Measurements from ENCODE around the gene ATP5MC2.
"Not testable (repeated sequence)": the region's sequence is repeated elsewhere in the genome, so short reads cannot be mapped to it uniquely, and the experiment has no call there.

ATP5MC2 gene

DNA sequence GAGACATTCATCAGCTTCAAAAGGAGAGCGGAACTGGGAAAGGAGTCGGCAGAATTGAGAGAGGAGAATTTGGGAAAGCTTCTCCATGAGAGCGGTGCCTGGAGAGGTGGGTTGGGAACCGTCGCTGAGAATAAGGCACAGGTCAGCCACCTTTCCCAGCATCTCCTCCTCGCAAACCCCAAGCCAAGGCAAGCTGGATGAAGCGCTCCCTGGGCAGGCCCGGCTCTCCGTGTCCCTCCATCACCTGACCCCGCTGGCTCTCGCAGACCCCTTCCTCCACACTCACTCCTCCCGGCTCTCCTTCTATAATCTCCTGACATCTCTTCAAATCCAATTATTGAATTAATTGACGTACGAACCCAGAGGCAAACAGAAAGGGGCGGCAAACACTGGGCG is 18.9 kb upstream of the ATP5MC2 start:
- Histone ChIP-seq H3K9me3 (ENCODE audit: control insufficient read depth, low read length) (no peaks in the 10 kb centered on the region), H3K4me1 (ENCODE audit: control insufficient read depth, insufficient read depth, low read length, poor library complexity, severe bottlenecking) (peaks cover 7% of the 10 kb centered on the region), H3K27ac (ENCODE audit: low read depth, low read length, severe bottlenecking) (no peak overlapping the region), H3K36me3 (ENCODE audit: control insufficient read depth, insufficient read depth, low read length) (no peaks in the 10 kb centered on the region), H3K4me3 (ENCODE audit: extremely low read depth, insufficient read depth, low read length, poor library complexity, severe bottlenecking) (peak overlapping the region; percentile 18)
- 12 to 23% methylated on average over 10 to 13 of the region's 16 CpGs for WGBS, 2 experiments (ENCODE audit: insufficient coverage in 2 of 2)

DNA sequence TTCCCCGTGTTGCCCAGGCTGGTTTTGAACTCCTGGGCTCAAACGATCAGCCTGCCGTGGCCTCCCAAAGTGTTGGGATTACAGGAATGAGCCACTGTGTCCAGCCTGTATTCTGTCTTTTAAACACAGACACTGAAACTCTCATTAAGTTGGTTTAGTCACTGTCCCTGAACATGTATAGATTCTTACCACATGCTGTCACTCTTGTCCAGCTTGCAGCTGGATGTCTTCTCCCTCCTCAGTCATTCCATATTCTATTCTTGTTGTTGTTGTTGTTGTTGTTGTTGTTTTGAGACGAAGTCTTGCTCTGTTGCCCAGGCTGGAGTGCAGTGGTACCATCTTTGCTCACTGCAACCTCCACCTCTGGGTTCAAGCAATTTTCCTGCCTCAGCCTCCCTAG is 12.3 kb upstream of the ATP5MC2 start:
- Histone ChIP-seq H3K4me1 (ENCODE audit: control insufficient read depth, insufficient read depth, low read length, poor library complexity, severe bottlenecking) (no peaks in the 10 kb centered on the region), H3K9me3 (ENCODE audit: control insufficient read depth, low read length) (no peaks in the 10 kb centered on the region), H3K27ac (ENCODE audit: low read depth, low read length, severe bottlenecking) (no peak overlapping the region), H3K4me3 (ENCODE audit: extremely low read depth, insufficient read depth, low read length, poor library complexity, severe bottlenecking) (no peak overlapping the region), H3K36me3 (ENCODE audit: control insufficient read depth, insufficient read depth, low read length) (no peaks in the 10 kb centered on the region)
- WGBS, 2 experiments (ENCODE audit: insufficient coverage in 2 of 2) = 88 to 90% methylated on average over 3 of the region's 4 CpGs

DNA sequence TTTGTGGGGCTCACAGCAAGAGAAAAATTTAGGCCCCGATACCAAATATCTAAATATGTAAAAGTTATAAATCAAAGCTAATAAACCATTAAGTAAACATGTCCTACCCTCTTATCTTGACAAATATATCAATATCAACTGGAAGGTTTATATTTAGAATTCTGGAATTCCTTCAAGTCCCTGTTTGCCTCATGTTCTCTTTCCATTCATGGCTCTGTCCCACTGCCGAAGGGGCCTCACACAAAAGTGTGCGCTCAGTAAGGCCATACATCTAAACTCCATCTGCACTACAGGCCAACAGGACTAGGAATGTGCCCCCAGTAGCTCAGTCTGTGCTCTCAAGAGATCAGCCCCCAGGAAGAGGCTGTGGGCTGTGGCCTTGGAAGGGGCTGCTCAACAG is 10.6 kb upstream of the ATP5MC2 start:
- no peaks in the 10 kb centered on the region for H3K36me3 ChIP-seq (ENCODE audit: control insufficient read depth, insufficient read depth, low read length)
- H3K4me3 ChIP-seq (ENCODE audit: extremely low read depth, insufficient read depth, low read length, poor library complexity, severe bottlenecking) = no peak overlapping the region
- WGBS, 2 experiments (ENCODE audit: insufficient coverage in 2 of 2) = no CpG with 5 or more reads among the region's 3 CpGs
- H3K27ac ChIP-seq (ENCODE audit: low read depth, low read length, severe bottlenecking) = no peak overlapping the region
- no peaks in the 10 kb centered on the region for H3K4me1 ChIP-seq (ENCODE audit: control insufficient read depth, insufficient read depth, low read length, poor library complexity, severe bottlenecking)
- H3K9me3 ChIP-seq (ENCODE audit: control insufficient read depth, low read length) = no peaks in the 10 kb centered on the region

DNA sequence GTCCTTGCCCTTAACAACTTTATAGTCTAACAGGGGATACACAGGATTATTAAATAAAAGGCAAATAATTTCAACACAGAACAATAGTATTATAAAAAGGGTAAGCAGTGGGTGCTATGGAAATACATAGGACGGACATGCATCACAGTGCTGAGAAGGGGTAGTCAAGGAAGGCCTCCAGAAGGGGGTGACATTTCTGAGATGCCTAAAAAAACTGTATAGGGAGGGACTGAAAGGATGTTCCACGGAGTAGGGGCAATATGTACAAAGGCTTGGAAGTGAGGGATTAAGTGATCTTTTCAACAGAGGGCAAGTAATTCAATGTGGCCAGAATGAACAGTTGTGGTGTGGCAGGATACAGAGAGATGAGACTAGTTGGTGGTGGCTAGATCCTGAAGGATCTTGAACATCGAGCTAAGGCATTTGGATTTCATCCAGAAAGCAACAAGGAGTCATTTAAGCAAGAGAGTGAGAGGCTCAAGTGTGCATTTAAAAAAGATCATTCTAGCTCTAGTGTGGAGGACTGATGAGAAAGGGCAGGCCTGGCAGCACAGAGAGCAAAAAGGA is 8.9 kb upstream of the ATP5MC2 start:
- Histone ChIP-seq H3K36me3 (ENCODE audit: control insufficient read depth, insufficient read depth, low read length) (no peaks in the 10 kb centered on the region), H3K9me3 (ENCODE audit: control insufficient read depth, low read length) (no peaks in the 10 kb centered on the region), H3K27ac (ENCODE audit: low read depth, low read length, severe bottlenecking) (no peak overlapping the region), H3K4me1 (ENCODE audit: control insufficient read depth, insufficient read depth, low read length, poor library complexity, severe bottlenecking) (no peaks in the 10 kb centered on the region), H3K4me3 (ENCODE audit: extremely low read depth, insufficient read depth, low read length, poor library complexity, severe bottlenecking) (no peak overlapping the region)
- WGBS, 2 experiments (ENCODE audit: insufficient coverage in 2 of 2) = 95 to 96% methylated on average over 3 of the region's 3 CpGs

DNA sequence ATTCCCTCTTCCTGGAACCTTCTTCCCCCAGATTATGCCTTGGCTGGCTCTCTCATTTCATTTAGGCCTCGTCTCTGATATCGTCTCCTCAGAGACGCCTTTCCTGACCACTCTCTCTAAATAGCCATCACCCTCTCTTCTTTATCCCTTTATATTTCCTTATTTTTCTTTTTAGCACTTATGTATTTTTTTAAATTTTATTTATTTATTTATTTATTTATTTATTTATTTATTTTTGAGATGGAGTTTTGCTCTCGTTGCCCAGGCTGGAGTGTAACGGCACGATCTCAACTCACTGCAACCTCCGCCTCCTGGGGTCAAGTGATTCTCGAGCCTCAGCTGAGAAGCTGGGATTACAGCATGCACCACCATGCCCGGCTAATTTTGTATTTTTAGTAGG is 8.1 kb upstream of the ATP5MC2 start:
- H3K4me1 ChIP-seq (ENCODE audit: control insufficient read depth, insufficient read depth, low read length, poor library complexity, severe bottlenecking) = no peaks in the 10 kb centered on the region
- 77 to 91% methylated on average over 4 to 9 of the region's 9 CpGs for WGBS, 2 experiments (ENCODE audit: insufficient coverage in 2 of 2)
- H3K9me3 ChIP-seq (ENCODE audit: control insufficient read depth, low read length) = no peaks in the 10 kb centered on the region
- H3K27ac ChIP-seq (ENCODE audit: low read depth, low read length, severe bottlenecking) = no peak overlapping the region
- H3K36me3 ChIP-seq (ENCODE audit: control insufficient read depth, insufficient read depth, low read length) = no peaks in the 10 kb centered on the region
- no peak overlapping the region for H3K4me3 ChIP-seq (ENCODE audit: extremely low read depth, insufficient read depth, low read length, poor library complexity, severe bottlenecking)

DNA sequence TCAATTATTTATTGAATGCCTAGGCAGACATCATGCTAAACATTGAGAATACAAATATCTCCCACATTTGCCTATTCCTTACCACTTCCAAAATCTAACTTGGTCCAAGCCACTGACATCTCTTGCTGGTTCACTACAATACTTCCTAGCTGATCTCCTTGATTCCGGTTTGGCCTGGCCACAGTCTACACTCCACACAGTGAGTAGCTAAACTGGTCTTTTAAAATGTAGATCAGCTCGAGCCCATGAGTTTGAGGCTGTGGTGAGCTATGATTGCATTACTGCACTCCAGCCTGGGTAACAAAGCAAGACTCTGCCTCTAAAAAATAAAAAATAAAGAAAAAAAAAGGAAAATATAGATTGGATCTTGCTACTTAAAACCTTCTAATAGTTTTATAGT is 7.6 kb upstream of the ATP5MC2 start:
- H3K27ac ChIP-seq (ENCODE audit: low read depth, low read length, severe bottlenecking) = no peak overlapping the region
- no peaks in the 10 kb centered on the region for H3K4me1 ChIP-seq (ENCODE audit: control insufficient read depth, insufficient read depth, low read length, poor library complexity, severe bottlenecking)
- no peaks in the 10 kb centered on the region for H3K9me3 ChIP-seq (ENCODE audit: control insufficient read depth, low read length)
- no peaks in the 10 kb centered on the region for H3K36me3 ChIP-seq (ENCODE audit: control insufficient read depth, insufficient read depth, low read length)
- no peak overlapping the region for H3K4me3 ChIP-seq (ENCODE audit: extremely low read depth, insufficient read depth, low read length, poor library complexity, severe bottlenecking)
- 100% methylated on average over 1 of the region's 2 CpGs; no CpG with 5 or more reads in 1 of the 2 experiments for WGBS, 2 experiments (ENCODE audit: insufficient coverage in 2 of 2)

DNA sequence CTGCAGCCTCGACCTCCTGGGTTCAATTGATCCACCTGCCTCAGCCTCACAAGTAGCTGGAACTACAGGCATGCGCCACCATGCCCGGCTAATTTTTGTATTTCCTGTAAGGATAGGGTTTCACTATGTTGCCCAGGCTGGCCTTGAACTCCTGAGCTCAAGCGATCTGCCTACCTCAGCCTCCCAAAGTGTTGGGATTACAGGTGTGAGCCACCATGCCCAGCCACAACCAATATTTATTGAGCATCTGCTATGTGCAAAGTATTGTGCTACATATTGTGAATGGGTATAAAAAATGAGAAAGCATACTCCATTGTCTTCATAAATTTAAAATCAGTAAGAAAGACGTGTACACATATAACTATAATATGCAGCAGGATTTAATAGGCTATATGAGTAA is 4.2 kb upstream of the ATP5MC2 start:
- not testable (repeated sequence) for H3K9me3 ChIP-seq (ENCODE audit: control insufficient read depth, low read length); H3K36me3 ChIP-seq (ENCODE audit: control insufficient read depth, insufficient read depth, low read length); H3K27ac ChIP-seq (ENCODE audit: low read depth, low read length, severe bottlenecking); H3K4me3 ChIP-seq (ENCODE audit: extremely low read depth, insufficient read depth, low read length, poor library complexity, severe bottlenecking)
- H3K4me1 ChIP-seq (ENCODE audit: control insufficient read depth, insufficient read depth, low read length, poor library complexity, severe bottlenecking) = peaks cover 11% of the 10 kb centered on the region
- 80 to 94% methylated on average over 2 to 3 of the region's 5 CpGs for WGBS, 2 experiments (ENCODE audit: insufficient coverage in 2 of 2)

DNA sequence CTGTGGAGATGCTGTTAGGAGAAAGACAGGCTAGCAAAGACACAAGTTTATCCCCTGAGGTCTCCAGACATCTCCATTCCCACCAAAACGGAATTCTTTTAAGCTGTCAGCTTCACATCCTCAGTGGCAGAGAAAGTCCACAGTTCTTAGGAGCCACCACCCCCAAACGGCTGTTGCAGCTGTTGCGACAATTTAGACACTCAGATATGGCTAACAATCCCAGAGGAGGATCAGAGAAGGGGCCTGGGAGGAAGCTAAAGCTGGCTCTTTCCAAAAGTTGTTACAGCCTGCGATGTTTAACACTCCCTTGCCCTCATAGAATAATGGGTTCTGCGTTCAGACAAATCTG is 1.9 kb upstream of the ATP5MC2 start:
- Histone ChIP-seq H3K36me3 (ENCODE audit: control insufficient read depth, insufficient read depth, low read length) (peaks cover 19% of the 10 kb centered on the region), H3K9me3 (ENCODE audit: control insufficient read depth, low read length) (no peaks in the 10 kb centered on the region), H3K4me1 (ENCODE audit: control insufficient read depth, insufficient read depth, low read length, poor library complexity, severe bottlenecking) (peaks cover 11% of the 10 kb centered on the region), H3K4me3 (ENCODE audit: extremely low read depth, insufficient read depth, low read length, poor library complexity, severe bottlenecking) (peak overlapping the region; percentile 82), H3K27ac (ENCODE audit: low read depth, low read length, severe bottlenecking) (peak overlapping the region; percentile 93)
- WGBS, 2 experiments (ENCODE audit: insufficient coverage in 2 of 2) = 68 to 77% methylated on average over 4 of the region's 5 CpGs

DNA sequence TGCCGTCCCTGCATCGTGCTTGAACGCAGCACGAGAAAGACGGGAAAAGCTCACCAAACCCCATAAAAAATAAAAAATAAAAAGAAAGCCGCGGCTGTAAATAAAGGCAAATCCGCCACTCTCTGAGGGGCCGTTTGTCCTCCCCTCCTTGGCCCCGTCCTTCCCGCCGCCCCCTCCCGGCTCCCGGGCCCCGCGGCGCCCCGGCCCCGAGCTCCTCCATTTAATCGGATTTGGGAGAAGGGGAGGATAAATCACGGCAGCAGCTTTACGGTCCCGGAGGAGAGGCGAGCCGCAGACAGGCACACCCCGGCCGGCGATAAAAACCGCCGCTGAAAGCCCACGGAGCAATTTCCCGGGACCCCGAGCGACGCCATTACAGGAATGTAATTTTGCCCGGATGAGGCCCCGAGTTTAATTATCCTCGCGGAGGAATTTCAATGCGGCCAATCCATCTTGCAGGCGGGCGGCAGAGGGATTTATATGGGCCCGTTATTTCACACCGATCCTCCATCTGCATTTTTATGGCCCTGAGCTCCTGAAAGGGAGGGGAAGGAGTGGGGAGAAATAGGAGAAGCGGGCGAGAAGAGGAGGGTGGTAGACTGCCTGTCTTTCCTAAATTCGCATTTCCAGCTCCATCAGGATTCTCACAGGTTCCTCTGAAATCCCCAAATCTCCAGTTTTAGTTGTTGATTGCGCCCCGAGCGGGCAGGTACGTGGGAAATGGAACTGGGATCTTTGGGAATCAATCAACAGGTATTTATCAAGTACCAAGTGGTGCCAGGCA is 1.3 kb upstream of the ATP5MC2 start:
- Histone ChIP-seq H3K4me3 (ENCODE audit: extremely low read depth, insufficient read depth, low read length, poor library complexity, severe bottlenecking) (peak overlapping the region; percentile 82), H3K9me3 (ENCODE audit: control insufficient read depth, low read length) (no peaks in the 10 kb centered on the region), H3K4me1 (ENCODE audit: control insufficient read depth, insufficient read depth, low read length, poor library complexity, severe bottlenecking) (peaks cover 11% of the 10 kb centered on the region), H3K27ac (ENCODE audit: low read depth, low read length, severe bottlenecking) (peak overlapping the region; percentile 93), H3K36me3 (ENCODE audit: control insufficient read depth, insufficient read depth, low read length) (peaks cover 25% of the 10 kb centered on the region)
- WGBS, 2 experiments (ENCODE audit: insufficient coverage in 2 of 2) = 6 to 8% methylated on average over 31 to 35 of the region's 51 CpGs

DNA sequence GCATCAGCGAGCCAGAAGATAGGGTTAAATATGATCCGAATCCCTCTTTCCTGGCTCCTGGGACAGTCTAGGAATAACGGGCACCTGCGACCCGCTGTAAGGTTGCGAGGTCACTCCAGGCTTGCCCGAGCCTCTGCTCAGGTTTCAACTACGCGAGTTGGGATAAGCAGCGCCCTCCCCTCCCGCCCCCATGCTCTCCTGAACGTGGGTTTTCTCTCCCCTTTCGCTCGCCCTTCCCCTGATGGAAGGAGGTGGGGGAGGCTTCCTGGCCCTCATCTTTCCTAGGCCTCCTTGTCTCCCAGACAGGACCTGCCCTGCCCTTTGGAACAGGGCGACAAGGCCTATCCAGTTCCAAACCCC is 753 bp upstream of the ATP5MC2 start:
- 13 to 16% methylated on average over 8 to 11 of the region's 15 CpGs for WGBS, 2 experiments (ENCODE audit: insufficient coverage in 2 of 2)
- Histone ChIP-seq H3K4me3 (ENCODE audit: extremely low read depth, insufficient read depth, low read length, poor library complexity, severe bottlenecking) (peak overlapping the region; percentile 82), H3K9me3 (ENCODE audit: control insufficient read depth, low read length) (no peaks in the 10 kb centered on the region)

DNA sequence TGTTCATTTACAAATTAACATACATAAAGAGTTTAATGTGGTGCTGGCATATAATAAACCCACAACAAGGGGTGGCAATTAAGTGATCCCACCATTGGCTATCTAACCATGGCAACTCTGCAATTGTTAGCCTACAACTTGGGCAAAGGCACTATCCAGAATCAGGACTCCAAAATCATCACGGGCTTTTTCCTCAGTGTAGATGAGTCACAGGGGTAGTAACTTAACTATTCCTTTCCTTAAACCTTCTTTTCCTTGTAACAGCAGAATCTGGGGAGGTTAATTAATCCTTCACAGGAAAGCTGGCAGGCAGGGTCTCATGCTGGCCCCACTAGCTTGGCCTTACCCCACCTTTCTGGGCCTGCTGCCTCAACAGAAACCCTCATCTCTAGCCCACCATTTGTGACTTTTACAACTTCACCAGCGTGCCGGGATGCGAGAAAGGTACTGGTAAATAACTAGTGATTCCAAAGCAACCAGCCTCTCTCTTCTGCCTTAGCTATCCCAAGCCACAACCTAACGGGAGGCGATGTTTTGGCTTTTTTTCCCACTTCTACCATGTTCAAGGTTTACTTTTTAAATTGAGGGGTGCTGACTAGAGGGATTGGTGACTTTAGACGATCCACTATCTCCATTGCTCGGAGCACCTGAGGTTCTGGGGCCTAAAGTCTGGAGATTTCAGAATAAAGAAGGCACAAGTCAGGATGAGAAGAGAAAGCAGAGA is 744 bp downstream of the ATP5MC2 start:
- Histone ChIP-seq H3K9me3 (ENCODE audit: control insufficient read depth, low read length) (no peaks in the 10 kb centered on the region), H3K36me3 (ENCODE audit: control insufficient read depth, insufficient read depth, low read length) (peaks cover 46% of the 10 kb centered on the region), H3K4me3 (ENCODE audit: extremely low read depth, insufficient read depth, low read length, poor library complexity, severe bottlenecking) (peak overlapping the region; percentile 82), H3K4me1 (ENCODE audit: control insufficient read depth, insufficient read depth, low read length, poor library complexity, severe bottlenecking) (peaks cover 11% of the 10 kb centered on the region), H3K27ac (ENCODE audit: low read depth, low read length, severe bottlenecking) (peak overlapping the region; percentile 72)
- 41 to 52% methylated on average over 5 to 6 of the region's 8 CpGs for WGBS, 2 experiments (ENCODE audit: insufficient coverage in 2 of 2)

More for the DNA sequence above, 753 bp upstream of the ATP5MC2 start:
- Histone ChIP-seq H3K27ac (ENCODE audit: low read depth, low read length, severe bottlenecking) (peak overlapping the region; percentile 93), H3K36me3 (ENCODE audit: control insufficient read depth, insufficient read depth, low read length) (peaks cover 31% of the 10 kb centered on the region), H3K4me1 (ENCODE audit: control insufficient read depth, insufficient read depth, low read length, poor library complexity, severe bottlenecking) (peaks cover 11% of the 10 kb centered on the region)
